Measurements from ENCODE around the gene MTA1.
A peak's percentile ranks its signal among the peaks of the same experiment; 100 is the strongest.

MTA1 gene

DNA sequence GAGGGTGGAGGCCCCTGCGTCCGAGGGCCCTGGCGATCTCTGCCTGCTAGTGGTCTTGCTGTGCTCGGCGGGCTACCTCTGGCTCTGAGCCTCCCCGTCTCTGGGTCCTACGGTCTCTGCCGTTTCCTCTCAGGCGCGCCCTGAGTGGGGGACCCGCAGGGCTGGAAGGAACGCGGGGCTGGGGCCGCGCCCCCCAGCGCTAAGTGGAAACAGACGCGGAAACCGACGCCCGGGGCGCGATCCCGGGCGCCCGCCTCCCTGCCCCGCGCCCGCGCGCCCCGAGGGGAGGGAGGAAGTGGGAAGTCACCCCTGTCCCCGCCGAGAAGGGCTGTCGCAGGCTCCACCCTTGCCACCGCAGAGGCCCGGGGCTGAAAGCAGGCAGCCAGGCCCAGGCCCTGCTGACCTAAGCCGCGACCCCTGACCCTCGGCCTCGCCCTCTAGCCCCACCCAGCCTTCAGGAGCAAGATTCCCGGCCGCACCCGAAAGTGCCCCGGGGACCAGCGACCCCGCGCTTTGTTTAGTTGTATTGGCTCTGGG, 67.9 kb downstream of the MTA1 start:
- Histone ChIP-seq H2AFZ (ENCODE audit: low read depth, low read length, severe bottlenecking) (peak overlapping the region; percentile 9), H4K20me1 (ENCODE audit: low read depth, low read length) (no peaks in the 10 kb centered on the region), H3F3A (ENCODE audit: insufficient read depth) (peaks cover 5% of the 10 kb centered on the region; the same call in 1 of the 2 replicates), H3K4me3 (ENCODE audit: insufficient read depth, low read length, poor library complexity, severe bottlenecking) (peak overlapping the region; percentile 50), H3K36me3 (ENCODE audit: low read length) (no peaks in the 10 kb centered on the region), H3K27ac (ENCODE audit: low read depth, low read length) (no peak overlapping the region), H3K79me2 (ENCODE audit: insufficient read depth, low read length) (no peaks in the 10 kb centered on the region), H3K4me2 (ENCODE audit: low read depth, low read length, poor library complexity, severe bottlenecking) (peak overlapping the region; percentile 54), H3K9me3 (ENCODE audit: insufficient read depth, low read length) (no peaks in the 10 kb centered on the region), H3K27me3 (ENCODE audit: low read length) (no peaks in the 10 kb centered on the region), H3K9ac (ENCODE audit: low read length) (peak overlapping the region; percentile 53), H3K9me2 (replicated peaks; ENCODE audit: insufficient read depth, low read length) (no peaks in the 10 kb centered on the region)
- TF ChIP-seq, protein P1, sequence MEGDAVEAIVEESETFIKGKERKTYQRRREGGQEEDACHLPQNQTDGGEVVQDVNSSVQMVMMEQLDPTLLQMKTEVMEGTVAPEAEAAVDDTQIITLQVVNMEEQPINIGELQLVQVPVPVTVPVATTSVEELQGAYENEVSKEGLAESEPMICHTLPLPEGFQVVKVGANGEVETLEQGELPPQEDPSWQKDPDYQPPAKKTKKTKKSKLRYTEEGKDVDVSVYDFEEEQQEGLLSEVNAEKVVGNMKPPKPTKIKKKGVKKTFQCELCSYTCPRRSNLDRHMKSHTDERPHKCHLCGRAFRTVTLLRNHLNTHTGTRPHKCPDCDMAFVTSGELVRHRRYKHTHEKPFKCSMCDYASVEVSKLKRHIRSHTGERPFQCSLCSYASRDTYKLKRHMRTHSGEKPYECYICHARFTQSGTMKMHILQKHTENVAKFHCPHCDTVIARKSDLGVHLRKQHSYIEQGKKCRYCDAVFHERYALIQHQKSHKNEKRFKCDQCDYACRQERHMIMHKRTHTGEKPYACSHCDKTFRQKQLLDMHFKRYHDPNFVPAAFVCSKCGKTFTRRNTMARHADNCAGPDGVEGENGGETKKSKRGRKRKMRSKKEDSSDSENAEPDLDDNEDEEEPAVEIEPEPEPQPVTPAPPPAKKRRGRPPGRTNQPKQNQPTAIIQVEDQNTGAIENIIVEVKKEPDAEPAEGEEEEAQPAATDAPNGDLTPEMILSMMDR (IDR thresholded peaks at IDR 0.05; ENCODE audit: insufficient read depth, low read length, poor library complexity, severe bottlenecking), result no peak
- TF ChIP-seq EZH2phosphoT487 (conservative IDR thresholded peaks at IDR 0.05; ENCODE audit: low read length), result no peak

DNA sequence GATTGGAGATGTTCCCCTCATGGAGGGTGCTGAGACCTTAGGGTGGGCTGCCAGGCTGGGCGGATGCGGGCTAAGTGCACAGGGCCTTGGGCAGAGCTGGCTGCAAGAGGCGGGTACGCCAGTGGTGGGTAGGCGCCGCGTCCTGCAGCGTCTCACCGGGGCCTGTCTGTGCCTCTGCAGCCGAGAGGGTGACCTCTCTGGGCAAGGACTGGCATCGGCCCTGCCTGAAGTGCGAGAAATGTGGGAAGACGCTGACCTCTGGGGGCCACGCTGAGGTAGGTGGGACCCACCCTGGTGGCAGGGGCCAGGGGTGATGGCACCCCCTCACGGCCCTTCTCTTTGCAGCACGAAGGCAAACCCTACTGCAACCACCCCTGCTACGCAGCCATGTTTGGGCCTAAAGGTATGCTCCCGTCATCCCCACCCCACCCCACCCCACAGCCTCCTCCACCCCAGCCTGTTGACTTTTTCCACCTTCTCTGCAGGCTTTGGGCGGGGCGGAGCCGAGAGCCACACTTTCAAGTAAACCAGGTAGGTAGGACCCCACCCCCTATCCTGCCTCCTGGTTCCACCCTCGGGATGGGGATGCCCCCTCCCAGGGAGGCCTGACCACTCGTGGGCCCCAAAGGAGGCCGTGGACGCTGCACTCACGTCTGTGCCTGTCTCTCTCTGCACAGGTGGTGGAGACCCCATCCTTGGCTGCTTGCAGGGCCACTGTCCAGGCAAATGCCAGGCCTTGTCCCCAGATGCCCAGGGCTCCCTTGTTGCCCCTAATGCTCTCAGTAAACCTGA, 68.6 kb downstream of the MTA1 start:
- peaks cover 5% of the 10 kb centered on the region; the same call in 1 of the 2 replicates for H3F3A ChIP-seq (ENCODE audit: insufficient read depth)
- H3K27me3 ChIP-seq (ENCODE audit: low read length), result no peaks in the 10 kb centered on the region
- H3K9me3 ChIP-seq (ENCODE audit: insufficient read depth, low read length), result no peaks in the 10 kb centered on the region
- H2AFZ ChIP-seq (ENCODE audit: low read depth, low read length, severe bottlenecking), result no peak overlapping the region
- H3K36me3 ChIP-seq (ENCODE audit: low read length), result no peaks in the 10 kb centered on the region
- H3K4me3 ChIP-seq (ENCODE audit: insufficient read depth, low read length, poor library complexity, severe bottlenecking), result peak overlapping the region; percentile 50
- no peak overlapping the region for H3K27ac ChIP-seq (ENCODE audit: low read depth, low read length)
- no peaks in the 10 kb centered on the region for H3K79me2 ChIP-seq (ENCODE audit: insufficient read depth, low read length)
- TF ChIP-seq, protein P1 (IDR thresholded peaks at IDR 0.05; ENCODE audit: insufficient read depth, low read length, poor library complexity, severe bottlenecking), result no peak
- no peak for TF ChIP-seq EZH2phosphoT487 (conservative IDR thresholded peaks at IDR 0.05; ENCODE audit: low read length)
- H4K20me1 ChIP-seq (ENCODE audit: low read depth, low read length), result no peaks in the 10 kb centered on the region
- H3K4me2 ChIP-seq (ENCODE audit: low read depth, low read length, poor library complexity, severe bottlenecking), result peak overlapping the region; percentile 54
- H3K9me2 ChIP-seq (replicated peaks; ENCODE audit: insufficient read depth, low read length), result no peaks in the 10 kb centered on the region
- peak overlapping the region; percentile 53 for H3K9ac ChIP-seq (ENCODE audit: low read length)

DNA sequence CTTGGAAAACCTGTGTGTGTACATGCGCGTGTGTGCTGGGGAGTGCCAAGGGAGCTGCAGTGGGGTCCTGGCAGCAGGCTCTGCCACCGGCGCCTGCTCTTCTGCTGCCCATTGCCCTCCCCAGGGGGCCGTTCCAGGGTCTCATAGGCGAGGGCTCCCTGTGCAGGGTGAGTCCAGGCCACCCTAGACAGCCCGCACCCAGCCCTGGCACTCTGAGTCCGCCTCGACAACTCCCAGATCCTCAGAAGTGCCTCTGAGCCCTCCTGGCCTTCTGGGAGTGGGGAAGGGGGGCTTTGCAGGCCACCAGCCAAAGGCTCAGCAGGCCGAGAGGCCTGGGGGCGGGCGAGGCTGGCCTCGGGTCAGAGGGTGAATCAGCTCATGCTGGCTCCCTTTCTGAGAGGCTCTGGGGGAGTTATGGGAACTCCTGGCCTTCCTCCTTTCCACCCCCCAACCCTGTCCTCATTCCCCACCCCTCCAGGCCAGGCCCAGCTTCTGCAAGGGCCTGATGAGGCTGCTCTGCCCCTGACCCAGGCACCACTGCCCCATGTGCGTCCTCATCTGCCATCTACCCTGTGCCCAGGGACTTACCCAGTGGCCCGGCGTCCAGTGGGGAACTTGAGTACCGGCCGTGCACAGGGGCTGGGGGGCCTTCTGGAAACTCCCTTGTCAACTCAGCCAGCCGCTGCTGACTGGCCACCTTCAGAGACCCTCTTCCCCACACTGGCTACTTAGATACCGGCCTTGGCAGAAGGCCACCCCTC, 69.3 kb downstream of the MTA1 start:
- Histone ChIP-seq H3K4me2 (ENCODE audit: low read depth, low read length, poor library complexity, severe bottlenecking) (peak overlapping the region; percentile 84), H3K4me3 (ENCODE audit: insufficient read depth, low read length, poor library complexity, severe bottlenecking) (no peak overlapping the region)

More for the DNA sequence above, 69.3 kb downstream of the MTA1 start:
- H3K9ac ChIP-seq (ENCODE audit: low read length), result peak overlapping the region; percentile 91
- peaks cover 5% of the 10 kb centered on the region; the same call in 1 of the 2 replicates for H3F3A ChIP-seq (ENCODE audit: insufficient read depth)
- TF ChIP-seq, protein P1 (IDR thresholded peaks at IDR 0.05; ENCODE audit: insufficient read depth, low read length, poor library complexity, severe bottlenecking), result no peak
- TF ChIP-seq EZH2phosphoT487 (conservative IDR thresholded peaks at IDR 0.05; ENCODE audit: low read length), result no peak
- no peak overlapping the region for H2AFZ ChIP-seq (ENCODE audit: low read depth, low read length, severe bottlenecking)
- no peaks in the 10 kb centered on the region for H3K27me3 ChIP-seq (ENCODE audit: low read length)
- no peaks in the 10 kb centered on the region for H3K36me3 ChIP-seq (ENCODE audit: low read length)
- no peaks in the 10 kb centered on the region for H4K20me1 ChIP-seq (ENCODE audit: low read depth, low read length)
- no peaks in the 10 kb centered on the region for H3K79me2 ChIP-seq (ENCODE audit: insufficient read depth, low read length)
- H3K27ac ChIP-seq (ENCODE audit: low read depth, low read length), result no peak overlapping the region
- no peaks in the 10 kb centered on the region for H3K9me3 ChIP-seq (ENCODE audit: insufficient read depth, low read length)
- no peaks in the 10 kb centered on the region for H3K9me2 ChIP-seq (replicated peaks; ENCODE audit: insufficient read depth, low read length)

Data from SU-DHL-6 (cell line).